GM23338 (cell line): ENCODE results near the gene AHCY. TPM values are rescaled to one million over a fixed set of nuclear protein-coding genes. Genes with fewer than 3 reads are reported as not detected.

ENCODE experiments used
- ATAC-seq: fragments of 200-7000 bp; cut with Tn5 transposase; 3 replicates; pipeline ENCODE4 v1.9.1; 2020
- DNase-seq: peaks from one replicate; pipeline ENCODE4 v3.0.0-alpha.2; 2015; ENCODE audit warnings: low spot score
- H2AFZ ChIP-seq: fragments of 200-600 bp; sonication (generic); 2 replicates; pipeline ENCODE4 v1.8.0; 2016; ENCODE audit warnings: antibody characterized with exemption, mild to moderate bottlenecking, moderate library complexity
- H3F3A ChIP-seq: fragments of 200-600 bp; sonication (generic); replicated peaks from 2 replicates; pipeline ENCODE4 v1.8.0; 2017; ENCODE audit warnings: antibody characterized with exemption, mixed run types, low read depth
- H3K27ac ChIP-seq: fragments of 200-600 bp; sonication (generic); 2 replicates; pipeline ENCODE4 v1.6.1; 2016; ENCODE audit warnings: low read depth
- H3K27me3 ChIP-seq: fragments of 200-600 bp; sonication (generic); 2 replicates; pipeline ENCODE4 v1.8.0; 2016; ENCODE audit warnings: mild to moderate bottlenecking, mixed run types, moderate library complexity; ENCODE audit not compliant: insufficient read depth
- H3K36me3 ChIP-seq: fragments of 200-600 bp; sonication (generic); 2 replicates; pipeline ENCODE4 v1.8.0; 2016; ENCODE audit warnings: mild to moderate bottlenecking; ENCODE audit not compliant: insufficient read depth
- H3K4me1 ChIP-seq: fragments of 200-600 bp; sonication (generic); 2 replicates; pipeline ENCODE4 v1.8.0; 2016; ENCODE audit warnings: mild to moderate bottlenecking, moderate library complexity; ENCODE audit not compliant: insufficient read depth
- H3K4me2 ChIP-seq: fragments of 200-600 bp; sonication (generic); 2 replicates; pipeline ENCODE4 v1.7.1; 2017; ENCODE audit warnings: mixed run types
- H3K4me3 ChIP-seq: fragments of 200-600 bp; sonication (generic); 2 replicates; pipeline ENCODE4 v1.6.1; 2016; ENCODE audit warnings: mixed run types
- H3K79me2 ChIP-seq: fragments of 200-600 bp; sonication (generic); replicated peaks from 2 replicates; pipeline ENCODE4 v1.8.0; 2017; ENCODE audit warnings: mild to moderate bottlenecking; ENCODE audit not compliant: insufficient read depth
- H3K9me2 ChIP-seq: fragments of 200-600 bp; sonication (generic); 2 replicates; pipeline ENCODE4 v1.8.0; 2017; ENCODE audit not compliant: insufficient read depth
- H4K20me1 ChIP-seq: fragments of 200-600 bp; sonication (generic); replicated peaks from 2 replicates; pipeline ENCODE4 v1.8.0; 2017; ENCODE audit warnings: mild to moderate bottlenecking; ENCODE audit not compliant: insufficient read depth
- H3K27ac Mint-ChIP-seq: 2 replicates; pipeline ENCODE4 v1.8.0; 2020; ENCODE audit warnings: inconsistent platforms, mild to moderate bottlenecking, moderate library complexity, mixed read lengths
- H3K27me3 Mint-ChIP-seq: 3 replicates; pipeline ENCODE4 v1.8.0; 2022; ENCODE audit warnings: low read depth, mild to moderate bottlenecking, moderate library complexity, mixed read lengths, inconsistent platforms; ENCODE audit not compliant: insufficient read depth, poor library complexity
- H3K36me3 Mint-ChIP-seq: 3 replicates; pipeline ENCODE4 v1.8.0; 2021; ENCODE audit warnings: low read depth, mild to moderate bottlenecking, inconsistent platforms, moderate library complexity, mixed read lengths
- H3K4me1 Mint-ChIP-seq: 3 replicates; pipeline ENCODE4 v1.8.0; 2020; ENCODE audit warnings: mild to moderate bottlenecking, inconsistent platforms, mixed read lengths
- H3K4me3 Mint-ChIP-seq: 3 replicates; pipeline ENCODE4 v1.8.0; 2021; ENCODE audit warnings: moderate library complexity, mild to moderate bottlenecking, inconsistent platforms, mixed read lengths
- H3K9me3 Mint-ChIP-seq: 3 replicates; pipeline ENCODE4 v1.8.0; 2020; ENCODE audit warnings: moderate library complexity, mild to moderate bottlenecking, inconsistent platforms, mixed read lengths
- CTCF ChIP-seq, 2 experiments: fragments of 200-600 bp in 1 of 2; sonication (generic) in 1 of 2; conservative IDR thresholded peaks; 2 replicates each; pipeline versions ENCODE4 v1.5.1 to v1.6.1; 2016 to 2017; ENCODE audit warnings: antibody characterized with exemption in 2 of 2, low read depth in 2 of 2, mild to moderate bottlenecking in 2 of 2, moderate library complexity in 1 of 2
- ETS1 ChIP-seq: IDR thresholded peaks from 2 replicates; pipeline ENCODE4 v1.6.1; 2016; ENCODE audit warnings: antibody characterized with exemption
- EZH2 ChIP-seq: fragments of 200-600 bp; sonication (generic); IDR thresholded peaks from one replicate; pipeline ENCODE4 v1.8.0; 2017; ENCODE audit warnings: antibody characterized with exemption, mild to moderate bottlenecking, low read depth; ENCODE audit not compliant: unreplicated experiment
- NANOG ChIP-seq: IDR thresholded peaks from 2 replicates; pipeline ENCODE4 v1.6.1; 2016; ENCODE audit warnings: antibody characterized with exemption, borderline replicate concordance
- POLR2AphosphoS5 ChIP-seq: IDR thresholded peaks from 2 replicates; pipeline ENCODE4 v1.6.1; 2016; ENCODE audit warnings: antibody characterized with exemption, low read depth
- REST ChIP-seq: IDR thresholded peaks from one replicate; pipeline ENCODE4 v1.6.1; 2018; ENCODE audit warnings: antibody characterized with exemption; ENCODE audit not compliant: unreplicated experiment
- ZNF462 ChIP-seq: fragments of 250-450 bp; sonication (Bioruptor Pico); IDR thresholded peaks from 2 replicates; pipeline ENCODE4 v1.5.0; 2020; ENCODE audit warnings: mild to moderate bottlenecking, moderate library complexity
- polyA plus RNA-seq: library from polyadenylated mRNA; unstranded; fragments of >200 nt; fragmentation: Nextera tagmentation; extraction: Ambion mirVana; gene quantifications from 2 replicates; pipeline ENCODE4 v1.2.1, GENCODE V29; 2016
- total RNA-seq: library from RNA; depleted of rRNA; stranded (reverse); fragments of >200 nt; shearing (Covaris generic); gene quantifications from 2 replicates; pipeline ENCODE4 v1.2.3, GENCODE V29; 2014

AHCY gene
- total and polyA plus RNA-seq, 2 experiments from 2014 or later: 138 to 423 TPM

- TF ChIP-seq REST (no peak), ETS1 (no peak), ZNF462 (CRISPR knock-in tag) (no peak), EZH2 (no peak), NANOG (no peak)
Measured at GRCh38 chr20:34345402-34345736, 42.2 kb upstream of the AHCY start (continued).

- Mint-ChIP-seq H3K27ac (no peak overlapping the region), H3K27me3 (no peaks in the 10 kb centered on the region), H3K4me3 (no peak overlapping the region), H3K9me3 (no peaks in the 10 kb centered on the region), H3K36me3 (no peaks in the 10 kb centered on the region), H3K4me1 (peaks cover 8% of the 10 kb centered on the region)
- Histone ChIP-seq H2AFZ (no peak overlapping the region), H3K4me3 (no peak overlapping the region), H3K4me2 (no peak overlapping the region), H3K4me1 (peaks cover 10% of the 10 kb centered on the region), H3K9me2 (no peaks in the 10 kb centered on the region), H4K20me1 (no peaks in the 10 kb centered on the region), H3K27me3 (no peaks in the 10 kb centered on the region), H3K36me3 (no peaks in the 10 kb centered on the region), H3K27ac (no peak overlapping the region), H3F3A (no peaks in the 10 kb centered on the region), H3K79me2 (no peaks in the 10 kb centered on the region)
- TF ChIP-seq CTCF (conservative IDR thresholded peaks at IDR 0.05; ENCODE audit: low read depth in 2 of 2) (no peak), EZH2 (no peak), POLR2AphosphoS5 (no peak), ETS1 (no peak)
- ATAC-seq (no peak), DNase-seq (no peak)
Measured at GRCh38 chr20:34344238-34344637, 41.1 kb upstream of the AHCY start.
